Cerebellar cortex (tissue), 1 donor: ENCODE measurements around the gene CTLA4.

ENCODE experiments used
- DNase-seq: peaks from one replicate; pipeline ENCODE4 v3.0.0-alpha.2; 2015; ENCODE audit warnings: low spot score

The CTLA4 gene

DNA sequence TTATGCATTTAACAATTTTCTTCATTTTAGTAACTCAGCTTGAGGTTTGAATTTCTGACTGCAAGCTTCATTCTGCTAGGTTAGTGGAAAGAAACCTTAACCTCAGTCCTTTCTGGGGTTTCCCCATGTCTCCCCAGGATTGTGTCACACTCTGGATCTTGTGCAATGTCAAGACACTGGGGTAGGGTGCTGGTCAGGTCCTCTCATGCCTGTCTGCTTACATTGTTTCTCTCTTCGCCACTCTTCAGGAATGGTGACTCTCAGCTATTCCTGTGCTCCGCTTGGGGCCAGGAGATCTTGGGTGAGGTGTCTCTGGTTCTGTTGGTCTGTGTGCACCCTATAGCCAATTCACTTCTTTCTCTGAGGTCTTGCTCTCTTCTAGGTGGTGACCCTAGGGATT lies 23.9 kb downstream of the CTLA4 start:
- DNase-seq: no peak

DNA sequence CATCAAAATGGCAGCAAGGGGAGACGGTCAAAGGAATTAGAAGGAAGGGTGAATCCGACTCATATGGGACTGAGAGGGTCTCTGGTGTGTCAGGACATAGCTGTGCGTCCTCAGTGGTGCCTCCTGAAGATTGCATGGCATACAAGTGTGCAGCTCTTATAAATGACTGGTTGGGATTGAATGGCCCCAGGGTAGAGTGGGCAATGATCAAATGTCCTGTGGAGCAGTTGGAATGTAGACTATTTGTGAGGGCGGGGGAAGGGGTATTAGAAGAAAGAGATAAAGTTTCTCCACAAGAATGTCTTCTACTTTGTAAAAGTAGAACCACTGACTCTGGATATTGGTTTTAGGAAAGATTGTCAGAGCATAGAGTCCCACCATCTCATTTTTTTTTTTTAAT lies 24.6 kb downstream of the CTLA4 start:
- no peak for DNase-seq

DNA sequence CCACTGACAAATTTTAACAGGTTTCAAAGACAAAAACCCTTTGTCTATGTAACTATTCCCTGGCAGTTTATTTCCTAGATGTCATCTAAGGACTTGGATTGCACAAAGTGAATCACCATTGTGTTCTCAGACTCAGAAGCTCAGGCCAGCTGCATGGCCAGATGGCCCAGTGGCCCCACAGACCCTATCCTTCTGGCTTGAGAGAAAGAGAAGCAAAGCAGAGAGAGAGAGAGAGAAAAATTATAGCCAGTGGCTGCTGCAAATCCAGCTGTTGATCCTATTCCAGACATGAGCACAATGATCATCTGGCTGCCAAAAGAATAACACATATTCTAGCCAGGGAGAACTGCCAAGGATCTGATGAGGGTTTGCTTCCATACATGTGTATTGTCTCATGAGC lies 25.8 kb downstream of the CTLA4 start:
- DNase-seq: no peak

DNA sequence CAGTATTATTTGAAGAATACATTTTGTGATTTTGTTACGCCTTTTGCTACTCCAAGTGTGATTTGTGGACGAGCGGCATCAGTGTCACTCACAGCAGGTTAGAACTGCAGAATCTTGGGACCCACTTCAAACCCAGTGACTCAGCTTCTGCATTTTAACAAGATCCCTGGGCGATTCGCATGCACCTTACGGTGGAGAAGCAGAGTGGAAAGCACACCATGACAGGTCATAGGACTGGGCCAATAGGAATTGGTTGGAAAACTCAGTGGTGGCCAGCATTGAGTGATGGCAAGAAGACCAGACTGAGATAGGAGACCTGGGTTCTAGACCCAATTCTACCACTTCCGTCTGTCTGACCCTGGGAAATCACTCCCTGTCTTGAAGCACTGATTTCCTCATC lies 26.3 kb downstream of the CTLA4 start:
- DNase-seq: no peak

DNA sequence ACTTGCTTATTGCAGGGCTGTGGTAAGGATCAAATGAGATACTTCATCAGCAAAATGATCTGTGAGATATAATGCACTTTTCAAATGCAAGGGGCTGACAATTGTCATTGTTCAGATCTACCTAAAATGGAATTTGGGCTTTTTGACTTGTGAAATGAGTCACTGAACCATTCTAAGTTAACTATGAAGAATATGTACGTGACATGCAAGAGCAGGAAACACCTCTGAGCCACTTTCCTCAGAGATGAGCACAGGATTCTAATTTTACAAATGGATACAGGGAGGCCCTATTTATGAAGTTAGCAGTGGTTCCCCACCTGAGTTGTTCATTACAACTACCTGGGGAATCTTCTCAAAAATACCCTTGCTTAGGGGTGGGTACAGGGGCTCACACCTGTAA lies 26.7 kb downstream of the CTLA4 start:
- DNase-seq: no peak

DNA sequence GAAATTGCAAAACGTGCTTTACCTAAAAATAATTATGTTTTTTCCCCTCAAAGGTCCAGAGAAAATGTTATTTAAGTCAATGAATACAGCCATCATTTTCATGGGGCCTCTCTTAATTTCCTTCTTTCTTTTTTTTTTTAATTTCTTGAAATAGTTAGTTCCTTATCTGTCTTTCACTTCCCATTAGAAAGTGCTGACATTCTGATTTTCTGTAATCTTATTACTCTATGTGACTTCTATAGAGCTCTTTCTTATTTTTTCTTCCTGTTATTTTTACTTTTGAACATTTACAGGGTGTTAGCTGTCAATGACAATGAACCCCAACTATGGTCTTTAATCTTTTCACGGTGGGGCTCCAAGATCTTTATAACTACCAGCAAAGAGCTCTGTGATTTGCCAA lies 30.0 kb downstream of the CTLA4 start:
- DNase-seq: no peak

DNA sequence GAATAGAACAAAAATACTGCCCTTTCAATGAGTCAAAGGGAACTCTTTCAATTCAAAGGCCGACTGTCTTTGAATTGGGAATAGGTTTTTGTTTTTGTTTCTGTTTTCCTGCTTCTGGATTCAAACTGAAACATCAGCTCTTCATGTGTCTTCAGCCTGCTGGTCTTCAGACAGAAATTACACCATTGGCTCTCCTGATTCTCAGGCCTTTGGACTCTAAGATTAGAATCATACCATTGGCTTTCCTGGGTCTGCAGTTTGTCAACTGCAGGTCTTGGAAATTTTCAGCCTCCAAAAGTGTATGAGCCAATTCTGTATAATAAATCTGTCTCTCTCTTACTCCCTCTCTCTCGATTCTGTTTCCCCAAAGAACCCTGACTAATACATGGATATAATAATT lies 31.1 kb downstream of the CTLA4 start:
- no peak for DNase-seq

DNA sequence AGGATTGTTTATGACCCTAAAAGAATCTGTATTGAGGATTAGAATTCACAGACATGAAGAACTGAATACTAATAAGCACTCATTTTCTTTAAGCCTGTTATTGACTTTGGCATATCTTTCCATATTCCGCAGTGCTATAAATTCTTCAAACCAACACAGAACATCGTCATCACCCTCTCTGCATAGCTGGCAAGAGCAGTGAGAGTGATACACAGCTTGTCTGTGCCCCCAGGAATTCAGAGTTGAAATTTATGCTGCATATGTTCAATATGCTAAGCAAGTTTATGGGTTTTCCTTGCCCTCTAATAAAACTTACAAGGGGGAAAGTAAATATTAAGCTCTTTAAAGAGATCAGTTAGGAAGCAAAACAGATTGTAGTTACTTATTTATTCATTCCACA lies 32.7 kb downstream of the CTLA4 start:
- no peak for DNase-seq

DNA sequence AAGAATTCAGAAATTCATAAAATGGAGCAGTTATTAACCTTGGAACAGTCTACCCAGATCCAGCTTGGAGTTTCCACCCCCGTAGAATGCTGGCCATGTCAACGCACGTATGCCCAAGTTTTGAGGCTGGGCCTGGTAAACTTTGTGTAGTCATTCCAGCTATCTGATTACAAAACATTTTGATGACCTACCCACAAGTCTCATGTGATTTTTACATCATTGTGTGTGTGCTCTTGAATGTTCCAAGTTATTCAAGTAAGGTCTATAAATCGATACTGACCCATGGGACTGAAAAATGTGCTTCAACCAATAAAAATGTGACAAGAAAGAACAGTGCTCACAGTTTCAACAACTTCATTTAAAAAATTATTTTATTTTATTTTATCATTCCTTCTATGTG lies 36.5 kb downstream of the CTLA4 start:
- DNase-seq: no peak

DNA sequence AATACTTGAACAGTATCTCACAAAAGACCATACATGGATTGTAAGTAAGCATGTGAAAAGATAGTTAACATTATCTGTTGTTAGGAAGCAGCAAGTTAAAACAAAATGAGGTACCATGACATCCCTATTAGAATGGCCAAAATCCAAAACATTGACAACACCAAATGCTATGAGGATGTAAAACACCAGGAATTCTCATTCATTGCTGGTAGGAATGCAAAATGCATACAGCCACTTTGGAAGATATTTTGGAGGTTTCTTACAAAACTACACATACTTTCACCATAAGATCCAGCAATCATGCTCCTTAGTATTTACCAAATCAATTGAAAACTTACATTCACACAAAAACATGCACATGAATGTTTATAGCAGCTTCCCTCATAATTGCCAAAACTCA lies 38.1 kb downstream of the CTLA4 start:
- no peak for DNase-seq

DNA sequence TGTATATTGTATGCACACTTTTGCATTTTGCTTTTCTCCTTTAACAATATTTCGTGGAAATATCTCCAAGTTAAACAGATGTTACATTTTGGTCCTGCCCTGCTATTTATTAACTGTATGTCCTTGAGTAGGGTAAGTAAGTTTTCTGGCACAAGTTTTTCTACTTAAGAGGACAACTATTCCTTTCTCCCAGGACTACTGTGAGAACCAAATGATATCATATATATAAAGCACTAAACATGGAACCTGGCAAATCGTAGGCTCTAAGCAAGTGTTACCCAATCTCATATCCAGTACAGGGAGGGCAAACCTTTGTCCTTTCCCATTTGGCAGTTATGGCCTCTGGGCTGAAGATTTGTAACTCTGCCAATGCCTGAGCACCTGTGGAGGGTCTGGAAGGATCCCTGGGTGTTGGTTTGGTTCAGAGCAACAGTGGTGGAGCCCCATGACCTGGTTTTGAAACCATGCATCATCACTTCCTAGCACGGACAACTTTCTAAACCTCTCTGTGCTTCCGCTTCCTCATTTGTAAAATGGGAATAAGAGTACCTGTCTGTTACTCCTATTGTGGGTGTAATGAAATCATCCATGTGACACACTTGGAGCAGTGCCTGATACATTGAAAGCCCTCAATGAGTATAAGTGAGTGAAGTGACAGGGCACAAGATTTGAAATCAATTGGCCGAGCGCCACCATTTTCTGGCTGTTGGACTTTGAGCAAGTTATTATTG lies 40.7 kb downstream of the CTLA4 start:
- DNase-seq: no peak

DNA sequence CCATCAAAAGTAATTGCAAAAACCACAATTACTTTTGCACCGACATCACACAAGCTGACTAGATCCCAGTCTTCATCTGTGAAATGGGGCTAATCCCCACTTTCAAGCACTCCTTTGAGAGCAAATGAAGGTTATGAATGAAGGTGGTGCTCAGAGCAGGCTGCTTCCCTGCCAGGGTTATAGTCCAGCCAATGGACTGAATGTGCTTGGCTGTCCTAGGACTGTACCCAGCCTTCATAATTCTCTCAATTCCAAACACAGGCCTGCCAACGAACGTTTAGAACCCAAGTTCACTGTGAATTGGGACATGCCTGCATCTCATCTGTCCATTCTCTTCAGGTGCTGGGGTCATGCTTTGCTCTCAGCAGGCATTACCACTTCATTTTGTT lies 41.2 kb downstream of the CTLA4 start:
- DNase-seq: no peak

DNA sequence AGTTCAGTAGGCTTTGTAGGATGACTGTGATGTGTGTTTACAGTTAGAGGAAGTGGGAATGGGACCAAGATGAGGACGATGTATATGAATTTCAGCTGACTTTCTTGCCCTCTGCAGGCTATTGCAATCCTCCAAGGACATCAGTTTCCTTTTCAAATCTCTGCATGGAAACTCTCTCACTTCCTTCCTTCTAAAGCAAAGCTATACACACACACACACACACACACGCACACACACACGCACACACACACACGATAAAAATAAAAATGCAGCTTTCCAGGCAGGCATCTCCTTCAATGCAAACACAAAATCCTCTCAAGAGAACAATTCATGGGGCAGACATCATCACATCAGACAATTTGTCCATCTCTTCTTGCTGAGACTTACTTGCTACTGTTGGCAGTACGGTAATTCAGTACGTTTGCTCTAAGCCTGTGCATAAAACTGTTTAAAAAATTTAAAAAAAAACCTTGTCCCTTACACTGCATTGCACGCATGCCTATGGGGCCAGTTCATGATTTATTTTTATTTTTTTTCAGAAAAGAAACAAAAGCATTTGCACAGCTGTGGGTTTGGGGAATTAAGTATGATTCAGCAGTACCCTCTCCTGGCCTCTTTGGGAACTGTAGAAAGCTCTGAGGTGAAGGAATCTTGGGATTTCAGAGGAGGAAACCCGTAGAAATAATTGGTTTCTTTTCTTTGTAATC lies 41.8 kb downstream of the CTLA4 start:
- peak; percentile 14 for DNase-seq

DNA sequence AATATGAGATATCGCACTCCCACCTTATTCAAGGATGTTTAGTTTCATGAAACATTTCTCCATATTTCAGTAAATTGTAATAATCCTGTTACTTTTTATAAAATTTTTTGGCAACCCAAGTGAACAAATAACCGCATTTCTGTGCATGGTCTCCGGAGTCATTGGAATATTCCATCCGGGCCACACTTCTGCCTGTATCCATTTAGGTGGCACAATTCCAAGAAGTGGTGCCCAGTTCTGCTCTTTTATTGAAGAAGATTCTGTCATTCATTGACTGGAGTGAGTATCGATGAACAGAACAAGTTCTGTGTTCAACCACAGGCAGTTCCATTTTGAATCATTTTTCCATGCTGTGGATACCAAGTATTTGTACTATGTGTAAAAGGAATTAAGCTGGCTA lies 42.4 kb downstream of the CTLA4 start:
- no peak for DNase-seq

DNA sequence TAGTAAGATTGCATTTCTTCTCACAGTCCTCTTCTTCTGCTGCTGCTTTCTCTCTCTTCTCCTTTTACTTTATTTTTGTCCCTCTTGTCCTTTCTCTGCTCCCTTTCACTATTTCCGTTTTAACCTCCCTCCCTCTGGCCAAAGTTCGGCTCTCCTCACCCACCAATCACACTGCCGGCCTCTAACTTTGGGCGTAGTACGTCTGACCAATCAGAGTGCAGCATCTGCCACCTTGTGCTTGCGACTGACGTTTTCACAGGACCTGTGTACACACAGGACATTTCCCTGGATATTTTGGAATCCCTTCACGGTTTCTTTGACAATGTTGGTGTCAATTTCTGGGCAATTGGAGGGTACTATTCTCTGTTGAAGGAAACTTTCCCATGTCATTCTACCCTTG lies 46.4 kb downstream of the CTLA4 start:
- DNase-seq: no peak

DNA sequence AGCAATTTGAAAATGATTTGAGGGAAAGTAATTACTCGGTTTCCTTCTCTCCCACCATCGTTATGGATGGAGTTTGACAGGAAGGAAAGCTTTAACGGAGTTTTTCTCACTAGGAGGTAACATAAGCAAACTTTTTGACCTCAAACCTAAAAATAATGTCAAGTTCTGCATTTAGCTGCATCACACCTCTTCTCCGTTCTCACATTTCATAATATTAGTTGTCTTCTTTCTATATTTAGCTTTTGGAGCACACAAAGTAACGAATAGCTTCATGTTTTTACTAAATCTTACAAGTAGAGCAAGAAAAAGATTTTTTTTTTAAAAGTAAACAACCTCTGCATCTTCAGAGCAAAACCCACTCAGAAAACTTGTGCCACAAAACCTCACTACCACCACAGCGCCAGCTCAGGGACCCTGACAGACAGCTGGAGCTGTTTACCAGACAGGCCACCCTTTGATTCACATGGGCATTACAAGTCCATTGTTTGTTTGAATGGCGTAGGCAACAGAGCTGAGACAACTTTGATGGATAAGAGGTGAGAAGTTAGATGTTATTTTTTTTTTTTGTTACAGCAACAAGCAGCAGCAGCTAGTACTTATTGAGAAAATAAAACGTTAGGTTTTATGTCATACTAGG lies 47.1 kb downstream of the CTLA4 start:
- no peak for DNase-seq

DNA sequence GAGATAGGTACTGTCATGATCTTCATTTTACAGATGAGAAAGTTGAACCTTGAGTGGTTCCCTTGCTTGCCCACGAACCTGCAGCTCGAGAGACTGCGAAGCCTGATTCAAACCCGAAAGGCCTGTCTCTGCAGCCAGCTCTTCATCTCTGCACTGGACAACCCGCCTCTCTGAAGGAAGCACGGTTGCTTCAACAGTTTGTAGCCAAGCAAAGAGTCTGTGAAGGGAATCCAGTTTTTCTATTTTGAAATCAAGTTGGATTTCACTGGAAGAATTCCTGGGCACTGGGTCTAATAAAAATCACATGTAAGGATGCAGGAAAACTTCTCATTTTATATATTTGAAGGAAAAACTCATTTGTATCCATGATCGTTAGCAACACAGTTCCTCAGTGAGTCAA lies 47.7 kb downstream of the CTLA4 start:
- no peak for DNase-seq

DNA sequence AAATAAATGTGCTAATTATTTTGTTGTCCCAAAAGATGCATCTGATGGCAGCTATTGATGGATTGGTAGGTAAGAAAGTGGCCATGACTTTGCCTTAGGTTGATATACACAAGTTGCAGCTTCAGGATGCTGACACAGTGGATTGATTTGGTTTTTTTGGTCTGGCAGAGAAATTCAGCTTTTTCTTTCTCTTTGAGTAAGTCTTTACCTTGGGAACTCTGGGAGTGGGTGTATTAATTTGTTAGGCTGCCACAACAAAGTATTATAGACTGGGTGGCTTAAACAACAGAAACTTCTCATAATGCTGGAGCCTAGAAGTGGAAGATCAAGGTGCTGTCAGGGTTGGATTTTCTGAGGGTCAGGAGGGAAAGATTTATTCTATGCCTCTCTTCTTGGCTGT lies 49.2 kb downstream of the CTLA4 start:
- DNase-seq: no peak

DNA sequence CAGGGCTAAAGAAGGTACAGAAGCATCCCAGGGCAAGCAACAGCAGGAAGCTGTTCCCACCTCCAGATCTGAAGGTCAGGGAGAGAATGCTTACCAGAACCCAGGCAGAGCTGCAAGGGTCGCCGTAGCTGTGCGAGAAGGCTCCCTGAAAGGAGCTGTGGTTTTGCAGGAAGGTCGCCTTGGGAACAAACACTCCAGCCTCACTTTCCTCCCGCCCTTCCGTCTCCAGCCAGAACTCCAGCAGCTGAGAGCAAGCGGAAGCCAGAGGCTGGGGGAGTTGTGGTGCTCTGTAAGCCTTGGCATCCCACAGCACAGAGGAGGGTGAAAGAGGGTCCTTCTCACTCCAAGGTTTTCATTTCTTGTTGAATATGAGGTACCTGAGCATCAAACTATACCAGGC lies 50.7 kb downstream of the CTLA4 start:
- DNase-seq: no peak

DNA sequence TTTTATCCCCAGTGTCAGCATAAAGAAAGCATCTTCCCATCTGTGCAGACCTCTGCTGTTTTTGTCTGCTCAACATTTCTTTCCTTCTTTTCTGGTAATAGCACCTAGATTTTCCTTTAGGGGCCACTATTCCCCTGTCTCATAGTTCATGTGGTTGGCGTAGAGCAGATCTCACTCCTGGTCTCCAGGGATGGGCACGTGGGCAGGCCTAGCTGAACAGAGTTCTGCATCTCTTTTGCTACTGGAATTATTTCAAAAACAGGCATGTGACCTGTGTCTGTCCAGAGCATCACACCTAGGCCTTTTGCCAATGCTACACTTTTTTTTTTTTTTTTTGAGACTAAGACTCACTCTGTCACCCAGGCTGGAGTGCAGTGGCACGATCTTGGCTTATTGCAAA lies 51.3 kb downstream of the CTLA4 start:
- no peak for DNase-seq
